KMS-11 (cell line): ENCODE results near the gene SLC43A3.

Source experiments
- H2AFZ ChIP-seq: fragments of 200-600 bp; sonication (generic); 2 replicates; pipeline ENCODE4 v1.6.1; 2016; ENCODE audit warnings: antibody characterized with exemption, mixed run types, low read depth
- H3K27ac ChIP-seq: fragments of 200-600 bp; sonication (generic); 2 replicates; pipeline ENCODE4 v1.6.1; 2016; ENCODE audit warnings: mild to moderate bottlenecking, mixed run types
- H3K27me3 ChIP-seq: fragments of 200-600 bp; sonication (generic); 2 replicates; pipeline ENCODE4 v1.6.1; 2017; ENCODE audit warnings: mild to moderate bottlenecking, low read depth, mixed run types, moderate library complexity; ENCODE audit not compliant: insufficient read depth
- H3K36me3 ChIP-seq: fragments of 200-600 bp; sonication (generic); 2 replicates; pipeline ENCODE4 v1.6.1; 2017; ENCODE audit warnings: mild to moderate bottlenecking, mixed run types; ENCODE audit not compliant: insufficient read depth
- H3K4me1 ChIP-seq: fragments of 200-600 bp; sonication (generic); 2 replicates; pipeline ENCODE4 v1.6.1; 2016; ENCODE audit warnings: mild to moderate bottlenecking, low read depth, mixed run types; ENCODE audit not compliant: poor library complexity, severe bottlenecking
- H3K4me2 ChIP-seq: fragments of 200-600 bp; sonication (generic); 2 replicates; pipeline ENCODE4 v1.7.0; 2016; ENCODE audit warnings: mild to moderate bottlenecking, mixed run types
- H3K4me3 ChIP-seq: fragments of 200-600 bp; sonication (generic); IDR thresholded peaks from 2 replicates; pipeline ENCODE4 v1.6.1; 2017; ENCODE audit warnings: low read depth, low read length, mixed read lengths; ENCODE audit not compliant: insufficient read depth
- H3K79me2 ChIP-seq: fragments of 200-600 bp; sonication (generic); 2 replicates; pipeline ENCODE4 v1.6.1; 2016; ENCODE audit warnings: low read depth, mixed run types; ENCODE audit not compliant: insufficient read depth
- H3K9ac ChIP-seq: fragments of 200-600 bp; sonication (generic); 2 replicates; pipeline ENCODE4 v1.6.1; 2016; ENCODE audit warnings: mild to moderate bottlenecking, mixed run types
- H4K20me1 ChIP-seq: fragments of 200-600 bp; sonication (generic); 2 replicates; pipeline ENCODE4 v1.6.1; 2016; ENCODE audit warnings: mild to moderate bottlenecking, mixed run types; ENCODE audit not compliant: insufficient read depth
- CTCF ChIP-seq: fragments of 200-600 bp; sonication (generic); conservative IDR thresholded peaks from 2 replicates; pipeline ENCODE4 v1.6.1; 2017; ENCODE audit warnings: low read depth, mild to moderate bottlenecking, antibody characterized with exemption, low read length, moderate library complexity, mixed read lengths

Gene SLC43A3

GRCh38 chr11:57410287-57410686, 16.6 kb downstream of the SLC43A3 start:
- Histone ChIP-seq H3K36me3 (no peaks in the 10 kb centered on the region), H3K27me3 (no peaks in the 10 kb centered on the region), H3K4me2 (no peak overlapping the region), H3K4me1 (no peaks in the 10 kb centered on the region), H3K27ac (no peak overlapping the region), H2AFZ (no peak overlapping the region), H3K79me2 (no peaks in the 10 kb centered on the region), H4K20me1 (no peaks in the 10 kb centered on the region), H3K4me3 (no peak overlapping the region), H3K9ac (no peak overlapping the region)
- TF ChIP-seq CTCF = no peak

GRCh38 chr11:57409321-57410100, 17.4 kb downstream of the SLC43A3 start:
- H3K79me2 ChIP-seq = no peaks in the 10 kb centered on the region
- no peaks in the 10 kb centered on the region for H3K36me3 ChIP-seq
- H2AFZ ChIP-seq = no peak overlapping the region
- no peak overlapping the region for H3K9ac ChIP-seq
- no peak for TF ChIP-seq CTCF
- H3K4me2 ChIP-seq = no peak overlapping the region
- no peaks in the 10 kb centered on the region for H4K20me1 ChIP-seq
- no peak overlapping the region for H3K27ac ChIP-seq
- H3K4me3 ChIP-seq = no peak overlapping the region
- no peaks in the 10 kb centered on the region for H3K27me3 ChIP-seq
- H3K4me1 ChIP-seq = no peaks in the 10 kb centered on the region

GRCh38 chr11:57408771-57409170, 18.1 kb downstream of the SLC43A3 start:
- H3K4me3 ChIP-seq = no peak overlapping the region
- H3K36me3 ChIP-seq = no peaks in the 10 kb centered on the region
- no peak overlapping the region for H3K27ac ChIP-seq
- no peaks in the 10 kb centered on the region for H3K79me2 ChIP-seq
- no peak for TF ChIP-seq CTCF
- no peak overlapping the region for H2AFZ ChIP-seq
- no peaks in the 10 kb centered on the region for H4K20me1 ChIP-seq
- no peaks in the 10 kb centered on the region for H3K27me3 ChIP-seq
- no peaks in the 10 kb centered on the region for H3K4me1 ChIP-seq
- no peak overlapping the region for H3K9ac ChIP-seq
- H3K4me2 ChIP-seq = no peak overlapping the region

- Histone ChIP-seq H3K27me3 (no peaks in the 10 kb centered on the region), H3K36me3 (no peaks in the 10 kb centered on the region), H2AFZ (no peak overlapping the region), H3K4me2 (no peak overlapping the region), H3K4me3 (no peak overlapping the region), H4K20me1 (no peaks in the 10 kb centered on the region), H3K4me1 (no peaks in the 10 kb centered on the region), H3K79me2 (no peaks in the 10 kb centered on the region), H3K9ac (no peak overlapping the region), H3K27ac (no peak overlapping the region)
- TF ChIP-seq CTCF = no peak
These were observed 18.9 kb downstream of the SLC43A3 start for GRCh38 chr11:57407941-57408475.
